NB4 (cell line): Measurements from ENCODE around the gene MEF2A.

Experiments used
- MYC ChIP-seq: IDR thresholded peaks from 2 replicates; pipeline ENCODE4 v1.6.1; 2011; ENCODE audit warnings: low read depth, low read length
- POLR2A ChIP-seq: IDR thresholded peaks from 2 replicates; pipeline ENCODE4 v1.6.1; 2011; ENCODE audit warnings: mild to moderate bottlenecking; ENCODE audit not compliant: insufficient read length; ENCODE audit errors: extremely low read depth
- TF ChIP-seq, protein P1 (sequence below): IDR thresholded peaks from one replicate; pipeline ENCODE4 v1.5.1; 2012; ENCODE audit warnings: low read depth, low read length
- TF ChIP-seq, protein P2 (sequence below): IDR thresholded peaks from 2 replicates; pipeline ENCODE4 v1.6.1; 2011; ENCODE audit warnings: low read depth, low read length

DNA sequence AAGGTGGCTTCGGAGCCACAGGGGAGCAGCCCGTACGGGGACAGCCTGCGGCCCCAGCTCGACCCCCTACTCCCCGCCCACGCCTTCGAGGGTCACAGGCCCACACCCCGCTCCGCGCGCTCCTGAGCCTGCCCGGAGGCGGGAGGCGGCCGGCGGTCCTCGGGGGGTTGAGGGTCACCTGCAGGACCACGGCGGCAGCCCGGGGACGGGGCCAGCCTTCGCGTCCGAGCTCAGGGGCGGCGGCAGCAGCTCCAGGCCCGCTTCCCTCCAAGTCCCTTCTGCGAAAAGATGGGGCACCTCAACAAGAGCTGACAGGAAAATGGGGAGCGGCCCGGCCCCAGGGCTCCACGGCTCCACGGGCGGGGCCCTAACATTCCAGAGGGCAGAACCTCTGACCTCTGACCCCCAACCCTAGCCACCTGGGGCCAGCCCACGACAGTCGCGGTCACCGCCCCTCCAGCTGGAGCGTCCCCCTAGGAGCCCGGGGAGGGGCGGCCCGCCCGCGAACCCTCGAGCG, 167.0 kb downstream of the MEF2A start:
- TF ChIP-seq POLR2A (no peak), MYC (no peak)
- TF ChIP-seq, protein P1, sequence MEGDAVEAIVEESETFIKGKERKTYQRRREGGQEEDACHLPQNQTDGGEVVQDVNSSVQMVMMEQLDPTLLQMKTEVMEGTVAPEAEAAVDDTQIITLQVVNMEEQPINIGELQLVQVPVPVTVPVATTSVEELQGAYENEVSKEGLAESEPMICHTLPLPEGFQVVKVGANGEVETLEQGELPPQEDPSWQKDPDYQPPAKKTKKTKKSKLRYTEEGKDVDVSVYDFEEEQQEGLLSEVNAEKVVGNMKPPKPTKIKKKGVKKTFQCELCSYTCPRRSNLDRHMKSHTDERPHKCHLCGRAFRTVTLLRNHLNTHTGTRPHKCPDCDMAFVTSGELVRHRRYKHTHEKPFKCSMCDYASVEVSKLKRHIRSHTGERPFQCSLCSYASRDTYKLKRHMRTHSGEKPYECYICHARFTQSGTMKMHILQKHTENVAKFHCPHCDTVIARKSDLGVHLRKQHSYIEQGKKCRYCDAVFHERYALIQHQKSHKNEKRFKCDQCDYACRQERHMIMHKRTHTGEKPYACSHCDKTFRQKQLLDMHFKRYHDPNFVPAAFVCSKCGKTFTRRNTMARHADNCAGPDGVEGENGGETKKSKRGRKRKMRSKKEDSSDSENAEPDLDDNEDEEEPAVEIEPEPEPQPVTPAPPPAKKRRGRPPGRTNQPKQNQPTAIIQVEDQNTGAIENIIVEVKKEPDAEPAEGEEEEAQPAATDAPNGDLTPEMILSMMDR = no peak
- TF ChIP-seq, protein P2, sequence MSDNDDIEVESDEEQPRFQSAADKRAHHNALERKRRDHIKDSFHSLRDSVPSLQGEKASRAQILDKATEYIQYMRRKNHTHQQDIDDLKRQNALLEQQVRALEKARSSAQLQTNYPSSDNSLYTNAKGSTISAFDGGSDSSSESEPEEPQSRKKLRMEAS = no peak
